WTC11 (cell line): ENCODE results near the gene SMYD1. TPM values are rescaled to one million over a fixed set of nuclear protein-coding genes. Genes with fewer than 3 reads are reported as not detected.

ENCODE experiments used
- ATAC-seq: fragments of 200-7000 bp; cut with Tn5 transposase; 2 replicates; pipeline ENCODE4 v1.10.0; 2021; ENCODE audit warnings: mild to moderate bottlenecking, moderate library complexity
- CTCF ChIA-PET: fragments of 300-600 bp; sonication (Branson Sonifier 250); formaldehyde crosslinking; loops from one replicate; lab custom pipeline; 2021; ENCODE audit warnings: antibody characterized with exemption; lab: Charles Lee
- POLR2A ChIA-PET: fragments of 350-600 bp; sonication (Branson Sonifier 250); formaldehyde crosslinking; loops from one replicate; lab custom pipeline; 2021; ENCODE audit warnings: antibody characterized with exemption; lab: Charles Lee
- DNase-seq: peaks from one replicate; pipeline ENCODE4 v3.0.0; 2021; ENCODE audit warnings: low spot score
- H3K27ac Mint-ChIP-seq: 2 replicates; pipeline ENCODE4 v1.8.0; 2021; ENCODE audit warnings: mixed read lengths
- H3K27me3 Mint-ChIP-seq: 2 replicates; pipeline ENCODE4 v1.8.0; 2021; ENCODE audit warnings: low read depth, mild to moderate bottlenecking, moderate library complexity, mixed read lengths
- H3K36me3 Mint-ChIP-seq: 2 replicates; pipeline ENCODE4 v1.8.0; 2021; ENCODE audit warnings: mixed read lengths
- H3K4me1 Mint-ChIP-seq: 2 replicates; pipeline ENCODE4 v1.8.0; 2022; ENCODE audit warnings: mixed read lengths
- H3K4me3 Mint-ChIP-seq: 2 replicates; pipeline ENCODE4 v1.8.0; 2021; ENCODE audit warnings: mild to moderate bottlenecking, moderate library complexity, mixed read lengths
- H3K9me3 Mint-ChIP-seq: 2 replicates; pipeline ENCODE4 v1.8.0; 2021; ENCODE audit warnings: mixed read lengths
- E2F4 ChIP-seq: sonication (generic); formaldehyde crosslinking; IDR thresholded peaks from 2 replicates; pipeline ENCODE4 v1.8.1; 2022; ENCODE audit warnings: low read depth, mild to moderate bottlenecking, moderate library complexity, missing genetic modification reagents, borderline replicate concordance
- ELF4 ChIP-seq: sonication (generic); formaldehyde crosslinking; IDR thresholded peaks from 2 replicates; pipeline ENCODE4 v1.8.1; 2022; ENCODE audit warnings: low read depth, mild to moderate bottlenecking, moderate library complexity, missing genetic modification reagents
- ESRRA ChIP-seq: sonication (generic); formaldehyde crosslinking; IDR thresholded peaks from 2 replicates; pipeline ENCODE4 v1.8.1; 2022; ENCODE audit warnings: mild to moderate bottlenecking, missing genetic modification reagents, borderline replicate concordance
- JUN ChIP-seq: sonication (generic); formaldehyde crosslinking; IDR thresholded peaks from 2 replicates; pipeline ENCODE4 v1.8.0; 2023; ENCODE audit warnings: mild to moderate bottlenecking, missing genetic modification reagents
- NFYB ChIP-seq: sonication (generic); formaldehyde crosslinking; conservative IDR thresholded peaks from 2 replicates; pipeline ENCODE4 v1.8.0; 2022; ENCODE audit warnings: low read depth, missing genetic modification reagents
- NR2C2 ChIP-seq: sonication (generic); formaldehyde crosslinking; IDR thresholded peaks from 2 replicates; pipeline ENCODE4 v1.8.0; 2022; ENCODE audit warnings: mild to moderate bottlenecking, missing genetic modification reagents
- NR3C1 ChIP-seq: sonication (generic); formaldehyde crosslinking; conservative IDR thresholded peaks from 2 replicates; pipeline ENCODE4 v1.8.1; 2023; ENCODE audit warnings: low read depth, mild to moderate bottlenecking, missing genetic modification reagents
- PREB ChIP-seq: sonication (generic); formaldehyde crosslinking; IDR thresholded peaks from 2 replicates; pipeline ENCODE4 v1.8.1; 2022; ENCODE audit warnings: mild to moderate bottlenecking, missing genetic modification reagents, moderate library complexity, borderline replicate concordance
- SP1 ChIP-seq: sonication (generic); formaldehyde crosslinking; conservative IDR thresholded peaks from 2 replicates; pipeline ENCODE4 v1.8.1; 2022; ENCODE audit warnings: missing genetic modification reagents
- TEAD1 ChIP-seq: sonication (generic); formaldehyde crosslinking; IDR thresholded peaks from 2 replicates; pipeline ENCODE4 v1.8.0; 2022; ENCODE audit warnings: mild to moderate bottlenecking, missing genetic modification reagents
- ZBTB21 ChIP-seq: sonication (generic); formaldehyde crosslinking; IDR thresholded peaks from 2 replicates; pipeline ENCODE4 v1.8.1; 2023; ENCODE audit warnings: mild to moderate bottlenecking, missing genetic modification reagents, borderline replicate concordance
- ZNF671 ChIP-seq: fragments of 250-450 bp; sonication (Bioruptor Pico); IDR thresholded peaks from 2 replicates; pipeline ENCODE4 v1.8.0; 2021; ENCODE audit warnings: mild to moderate bottlenecking
- total RNA-seq: library from RNA; stranded (reverse); gene quantifications from 3 replicates; pipeline ENCODE4 v1.2.3, GENCODE V29; 2021
- TF ChIP-seq, protein P1 (sequence below): sonication (generic); formaldehyde crosslinking; IDR thresholded peaks from 2 replicates; pipeline ENCODE4 v1.8.0; 2022; ENCODE audit warnings: missing genetic modification reagents
- TF ChIP-seq, protein P2 (sequence below): fragments of 250-450 bp; sonication (Bioruptor Pico); IDR thresholded peaks from 2 replicates; pipeline ENCODE4 v1.9.0; 2021; ENCODE audit warnings: mild to moderate bottlenecking, borderline replicate concordance

SMYD1 gene
- total RNA-seq, 1 experiment from 2014 or later, result not detected

DNA sequence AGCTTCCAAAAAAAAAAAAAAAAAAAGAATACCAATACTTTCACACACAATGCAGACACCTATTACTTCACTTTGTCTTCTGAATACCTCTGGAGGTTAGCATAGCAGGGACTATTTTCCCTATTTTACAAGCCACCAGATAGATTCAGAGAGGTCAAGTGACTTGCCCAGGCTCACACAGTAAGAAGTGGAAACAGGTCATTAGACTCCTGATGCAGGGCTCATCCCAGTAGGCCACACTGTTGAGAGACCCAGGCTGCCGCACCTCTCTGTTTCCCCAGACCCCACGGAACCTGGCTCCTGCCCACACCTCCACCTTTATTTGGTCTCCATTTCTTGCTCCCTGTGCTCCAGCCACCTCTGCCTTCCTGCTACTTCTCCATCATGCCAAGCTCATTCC is 19.4 kb downstream of the SMYD1 start:
- ChIA-PET POLR2A (interaction anchor here (0.6 kb wide), 1 partner anchor 65 kb away, joined by 3 read pairs; no protein-coding TSS in a partner anchor), CTCF (no interaction called here)
- Mint-ChIP-seq H3K4me3 (no peak overlapping the region), H3K4me1 (peaks cover 15% of the 10 kb centered on the region), H3K27me3 (no peaks in the 10 kb centered on the region; the same call in 1 of the 2 replicates), H3K36me3 (no peaks in the 10 kb centered on the region), H3K27ac (no peak overlapping the region), H3K9me3 (no peaks in the 10 kb centered on the region; the same call in 1 of the 2 replicates)
- no peak for TF ChIP-seq NFYB (CRISPR knock-in tag)
- ATAC-seq (no peak), DNase-seq (no peak)

DNA sequence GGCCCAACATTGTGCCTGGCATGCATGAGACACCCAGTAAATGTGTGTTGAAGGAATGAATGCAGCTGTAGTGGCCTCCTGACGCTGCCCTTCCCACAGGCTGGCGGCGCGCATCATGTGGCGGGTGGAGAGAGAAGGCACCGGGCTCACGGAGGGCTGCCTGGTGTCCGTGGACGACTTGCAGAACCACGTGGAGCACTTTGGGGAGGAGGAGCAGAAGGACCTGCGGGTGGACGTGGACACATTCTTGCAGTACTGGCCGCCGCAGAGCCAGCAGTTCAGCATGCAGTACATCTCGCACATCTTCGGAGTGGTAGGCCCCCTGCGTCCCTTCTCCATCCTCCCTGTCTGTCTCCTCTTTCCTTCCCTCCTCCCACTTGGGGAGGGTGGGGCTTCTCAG is 20.1 kb downstream of the SMYD1 start:
- ATAC-seq, result no peak
- CTCF ChIA-PET, result no interaction called here
- H3K9me3 Mint-ChIP-seq, result no peaks in the 10 kb centered on the region; the same call in 1 of the 2 replicates
- no peaks in the 10 kb centered on the region for H3K36me3 Mint-ChIP-seq
- H3K27me3 Mint-ChIP-seq, result no peaks in the 10 kb centered on the region; the same call in 1 of the 2 replicates
- H3K4me1 Mint-ChIP-seq, result peaks cover 8% of the 10 kb centered on the region
- H3K4me3 Mint-ChIP-seq, result no peak overlapping the region
- TF ChIP-seq NR3C1 (CRISPR knock-in tag) (no peak), ESRRA (CRISPR knock-in tag) (no peak), E2F4 (CRISPR knock-in tag) (no peak), ZBTB21 (CRISPR knock-in tag) (no peak), JUN (no peak), PREB (CRISPR knock-in tag) (no peak), SP1 (no peak), ELF4 (no peak), ZNF671 (CRISPR knock-in tag) (no peak), NR2C2 (CRISPR knock-in tag) (no peak), TEAD1 (CRISPR knock-in tag) (no peak)
- TF ChIP-seq, protein P1, sequence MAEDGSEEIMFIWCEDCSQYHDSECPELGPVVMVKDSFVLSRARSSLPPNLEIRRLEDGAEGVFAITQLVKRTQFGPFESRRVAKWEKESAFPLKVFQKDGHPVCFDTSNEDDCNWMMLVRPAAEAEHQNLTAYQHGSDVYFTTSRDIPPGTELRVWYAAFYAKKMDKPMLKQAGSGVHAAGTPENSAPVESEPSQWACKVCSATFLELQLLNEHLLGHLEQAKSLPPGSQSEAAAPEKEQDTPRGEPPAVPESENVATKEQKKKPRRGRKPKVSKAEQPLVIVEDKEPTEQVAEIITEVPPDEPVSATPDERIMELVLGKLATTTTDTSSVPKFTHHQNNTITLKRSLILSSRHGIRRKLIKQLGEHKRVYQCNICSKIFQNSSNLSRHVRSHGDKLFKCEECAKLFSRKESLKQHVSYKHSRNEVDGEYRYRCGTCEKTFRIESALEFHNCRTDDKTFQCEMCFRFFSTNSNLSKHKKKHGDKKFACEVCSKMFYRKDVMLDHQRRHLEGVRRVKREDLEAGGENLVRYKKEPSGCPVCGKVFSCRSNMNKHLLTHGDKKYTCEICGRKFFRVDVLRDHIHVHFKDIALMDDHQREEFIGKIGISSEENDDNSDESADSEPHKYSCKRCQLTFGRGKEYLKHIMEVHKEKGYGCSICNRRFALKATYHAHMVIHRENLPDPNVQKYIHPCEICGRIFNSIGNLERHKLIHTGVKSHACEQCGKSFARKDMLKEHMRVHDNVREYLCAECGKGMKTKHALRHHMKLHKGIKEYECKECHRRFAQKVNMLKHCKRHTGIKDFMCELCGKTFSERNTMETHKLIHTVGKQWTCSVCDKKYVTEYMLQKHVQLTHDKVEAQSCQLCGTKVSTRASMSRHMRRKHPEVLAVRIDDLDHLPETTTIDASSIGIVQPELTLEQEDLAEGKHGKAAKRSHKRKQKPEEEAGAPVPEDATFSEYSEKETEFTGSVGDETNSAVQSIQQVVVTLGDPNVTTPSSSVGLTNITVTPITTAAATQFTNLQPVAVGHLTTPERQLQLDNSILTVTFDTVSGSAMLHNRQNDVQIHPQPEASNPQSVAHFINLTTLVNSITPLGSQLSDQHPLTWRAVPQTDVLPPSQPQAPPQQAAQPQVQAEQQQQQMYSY (CRISPR knock-in tag), result no peak
- TF ChIP-seq, protein P2, sequence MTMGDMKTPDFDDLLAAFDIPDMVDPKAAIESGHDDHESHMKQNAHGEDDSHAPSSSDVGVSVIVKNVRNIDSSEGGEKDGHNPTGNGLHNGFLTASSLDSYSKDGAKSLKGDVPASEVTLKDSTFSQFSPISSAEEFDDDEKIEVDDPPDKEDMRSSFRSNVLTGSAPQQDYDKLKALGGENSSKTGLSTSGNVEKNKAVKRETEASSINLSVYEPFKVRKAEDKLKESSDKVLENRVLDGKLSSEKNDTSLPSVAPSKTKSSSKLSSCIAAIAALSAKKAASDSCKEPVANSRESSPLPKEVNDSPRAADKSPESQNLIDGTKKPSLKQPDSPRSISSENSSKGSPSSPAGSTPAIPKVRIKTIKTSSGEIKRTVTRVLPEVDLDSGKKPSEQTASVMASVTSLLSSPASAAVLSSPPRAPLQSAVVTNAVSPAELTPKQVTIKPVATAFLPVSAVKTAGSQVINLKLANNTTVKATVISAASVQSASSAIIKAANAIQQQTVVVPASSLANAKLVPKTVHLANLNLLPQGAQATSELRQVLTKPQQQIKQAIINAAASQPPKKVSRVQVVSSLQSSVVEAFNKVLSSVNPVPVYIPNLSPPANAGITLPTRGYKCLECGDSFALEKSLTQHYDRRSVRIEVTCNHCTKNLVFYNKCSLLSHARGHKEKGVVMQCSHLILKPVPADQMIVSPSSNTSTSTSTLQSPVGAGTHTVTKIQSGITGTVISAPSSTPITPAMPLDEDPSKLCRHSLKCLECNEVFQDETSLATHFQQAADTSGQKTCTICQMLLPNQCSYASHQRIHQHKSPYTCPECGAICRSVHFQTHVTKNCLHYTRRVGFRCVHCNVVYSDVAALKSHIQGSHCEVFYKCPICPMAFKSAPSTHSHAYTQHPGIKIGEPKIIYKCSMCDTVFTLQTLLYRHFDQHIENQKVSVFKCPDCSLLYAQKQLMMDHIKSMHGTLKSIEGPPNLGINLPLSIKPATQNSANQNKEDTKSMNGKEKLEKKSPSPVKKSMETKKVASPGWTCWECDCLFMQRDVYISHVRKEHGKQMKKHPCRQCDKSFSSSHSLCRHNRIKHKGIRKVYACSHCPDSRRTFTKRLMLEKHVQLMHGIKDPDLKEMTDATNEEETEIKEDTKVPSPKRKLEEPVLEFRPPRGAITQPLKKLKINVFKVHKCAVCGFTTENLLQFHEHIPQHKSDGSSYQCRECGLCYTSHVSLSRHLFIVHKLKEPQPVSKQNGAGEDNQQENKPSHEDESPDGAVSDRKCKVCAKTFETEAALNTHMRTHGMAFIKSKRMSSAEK, result no peak
- DNase-seq, result no peak
- H3K27ac Mint-ChIP-seq, result no peak overlapping the region
- POLR2A ChIA-PET, result no interaction called here
